GM12801 (cell line): ENCODE measurements around the gene SH2D3A.

Experiments
- CTCF ChIP-seq: IDR thresholded peaks from one replicate; pipeline ENCODE4 v1.5.1; 2011; ENCODE audit warnings: control low read depth; ENCODE audit not compliant: insufficient read length; ENCODE audit errors: extremely low read depth

Gene SH2D3A

DNA sequence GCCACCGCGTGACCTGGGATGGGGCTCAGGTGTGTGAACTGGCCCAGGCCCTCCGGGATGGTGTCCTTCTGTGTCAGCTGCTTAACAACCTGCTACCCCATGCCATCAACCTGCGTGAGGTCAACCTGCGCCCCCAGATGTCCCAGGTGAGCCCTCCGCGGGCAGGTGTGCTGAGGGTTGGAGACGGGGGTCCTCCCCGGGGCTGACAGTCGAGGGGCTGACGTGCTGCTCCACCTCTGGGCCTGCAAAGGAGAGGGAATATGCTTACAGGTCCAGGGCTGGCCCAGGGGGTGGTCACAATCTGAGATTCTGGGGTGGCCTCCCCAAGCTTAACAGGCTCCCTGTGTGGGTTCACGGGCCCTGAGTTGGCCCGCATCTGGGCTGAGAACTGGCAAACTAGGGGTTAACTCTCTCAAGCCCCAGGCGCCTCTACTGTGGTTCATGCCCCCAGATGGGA is 5.7 kb upstream of the SH2D3A start:
- TF ChIP-seq CTCF, result no peak

GRCh38 chr19:6772028-6772865 is 5.0 kb upstream of the SH2D3A start, which contains the start of gene VAV1:
TSS of gene VAV1 (plus strand) at chr19:6772708. CDS start at chr19:6772808, 100 bp downstream.
- no peak for TF ChIP-seq CTCF

GRCh38 chr19:6769006-6769619 is 1.9 kb upstream of the SH2D3A start:
- no peak for TF ChIP-seq CTCF

- no peak for TF ChIP-seq CTCF
These were observed 1.1 kb upstream of the SH2D3A start for GRCh38 chr19:6768236-6768785.

GRCh38 chr19:6767081-6767356 is 216 bp downstream of the SH2D3A start:
- no peak for TF ChIP-seq CTCF

GRCh38 chr19:6766357-6767080 is 716 bp downstream of the SH2D3A start:
- TF ChIP-seq CTCF, result no peak

GRCh38 chr19:6765738-6766356 is 1.4 kb downstream of the SH2D3A start:
- TF ChIP-seq CTCF, result no peak
